ENCODE results near the gene NFKB1.
"Not testable (repeated sequence)": the region's sequence is repeated elsewhere in the genome, so short reads cannot be mapped to it uniquely, and the experiment has no call there.

The NFKB1 gene

GRCh38 chr4:102565696-102566095 is 64.5 kb downstream of the NFKB1 start:
- no peak for DNase-seq (ENCODE audit: low read depth)

- no peak for DNase-seq (ENCODE audit: low read depth)
Observed at GRCh38 chr4:102566426-102566825, 65.3 kb downstream of the NFKB1 start.

- no peak for DNase-seq (ENCODE audit: low read depth)
Observed at GRCh38 chr4:102567427-102567826, 66.3 kb downstream of the NFKB1 start.

GRCh38 chr4:102569200-102569599 is 68.0 kb downstream of the NFKB1 start:
- no peak for DNase-seq (ENCODE audit: low read depth)

- not testable (repeated sequence) for DNase-seq (ENCODE audit: low read depth)
Observed at GRCh38 chr4:102570211-102570610, 69.1 kb downstream of the NFKB1 start.

GRCh38 chr4:102572452-102572851 is 71.3 kb downstream of the NFKB1 start:
- DNase-seq (ENCODE audit: low read depth) = no peak

- no peak for DNase-seq (ENCODE audit: low read depth)
Observed at GRCh38 chr4:102574317-102574716, 73.2 kb downstream of the NFKB1 start.

- no peak for DNase-seq (ENCODE audit: low read depth)
Observed at GRCh38 chr4:102575369-102576129, 74.4 kb downstream of the NFKB1 start.

GRCh38 chr4:102578270-102578669 is 77.1 kb downstream of the NFKB1 start:
- no peak for DNase-seq (ENCODE audit: low read depth)

GRCh38 chr4:102578819-102579218 is 77.7 kb downstream of the NFKB1 start:
- no peak for DNase-seq (ENCODE audit: low read depth)

- DNase-seq (ENCODE audit: low read depth) = no peak
Observed at GRCh38 chr4:102579794-102580462, 78.8 kb downstream of the NFKB1 start.

- DNase-seq (ENCODE audit: low read depth) = no peak
Observed at GRCh38 chr4:102580463-102580842, 79.3 kb downstream of the NFKB1 start.

- no peak for DNase-seq (ENCODE audit: low read depth)
Observed at GRCh38 chr4:102584091-102584490, 82.9 kb downstream of the NFKB1 start.

- no peak for DNase-seq (ENCODE audit: low read depth)
Observed at GRCh38 chr4:102585329-102585728, 84.2 kb downstream of the NFKB1 start.

GRCh38 chr4:102586002-102586643 is 85.0 kb downstream of the NFKB1 start:
- no peak for DNase-seq (ENCODE audit: low read depth)

- DNase-seq (ENCODE audit: low read depth) = peak; percentile 18
Observed at GRCh38 chr4:102586644-102587021, 85.5 kb downstream of the NFKB1 start.

- DNase-seq (ENCODE audit: low read depth) = no peak
Observed at GRCh38 chr4:102589743-102590142, 88.6 kb downstream of the NFKB1 start.

- no peak for DNase-seq (ENCODE audit: low read depth)
Observed at GRCh38 chr4:102592256-102592655, 91.1 kb downstream of the NFKB1 start.

- no peak for DNase-seq (ENCODE audit: low read depth)
Observed at GRCh38 chr4:102593147-102593546, 92.0 kb downstream of the NFKB1 start.

- DNase-seq (ENCODE audit: low read depth) = no peak
Observed at GRCh38 chr4:102594000-102594399, 92.8 kb downstream of the NFKB1 start.

GRCh38 chr4:102596532-102596931 is 95.4 kb downstream of the NFKB1 start:
- DNase-seq (ENCODE audit: low read depth) = no peak

- no peak for DNase-seq (ENCODE audit: low read depth)
Observed at GRCh38 chr4:102598086-102598761, 97.1 kb downstream of the NFKB1 start.
